Stomach (tissue), 9 donors: ENCODE measurements around the gene MYRIP. TPM values are rescaled to one million over a fixed set of nuclear protein-coding genes. Genes with fewer than 3 reads are reported as not detected.

ENCODE experiments used
- DNase-seq, 2 donors: peaks; one replicate each; pipeline versions ENCODE4 v3.0.0 to v3.0.0-alpha.2; 2013 to 2019
- H3K27ac ChIP-seq, 5 donors: fragments of 200-600 bp in 4 of 5; sonication (generic) in 4 of 5; one replicate each; pipeline ENCODE4 v1.5.1; 2013 to 2019; ENCODE audit warnings: mild to moderate bottlenecking in 1 of 5, moderate library complexity in 1 of 5
- H3K27me3 ChIP-seq, 3 donors: fragments of 200-600 bp; sonication (generic); one replicate each; pipeline ENCODE4 v1.5.1; 2017 to 2019; ENCODE audit warnings: mixed run types in 1 of 3
- H3K36me3 ChIP-seq, 4 donors: fragments of 200-600 bp; sonication (generic); 1 replicate in 3 of 4; 2 replicates in 1 of 4; pipeline ENCODE4 v1.5.1; 2016 to 2019
- H3K4me1 ChIP-seq, 4 donors: fragments of 200-600 bp; sonication (generic); one replicate each; pipeline ENCODE4 v1.5.1; 2016 to 2019
- H3K4me3 ChIP-seq, 4 donors: fragments of 200-600 bp; sonication (generic) in 3 of 4; one replicate each; pipeline ENCODE4 v1.5.1; 2016 to 2019; ENCODE audit warnings: mild to moderate bottlenecking in 1 of 4
- H3K9me3 ChIP-seq, 4 donors: fragments of 200-600 bp; sonication (generic); one replicate each; pipeline ENCODE4 v1.5.1; 2016 to 2019
- CTCF ChIP-seq, 7 experiments: fragments of 450-650 bp in 4 of 7; fragments of 200-600 bp in 3 of 7; sonication (generic) in 3 of 7; IDR thresholded peaks; one replicate each; pipeline ENCODE4 v1.5.1; 2016 to 2019; ENCODE audit warnings: antibody characterized with exemption in 7 of 7, control low read depth in 2 of 7, mild to moderate bottlenecking in 1 of 7
- EP300 ChIP-seq: sonication (generic); formaldehyde crosslinking; IDR thresholded peaks from one replicate; pipeline ENCODE4 v1.6.1; 2017; ENCODE audit warnings: antibody characterized with exemption
- POLR2A ChIP-seq, 4 donors: fragments of 450-650 bp; IDR thresholded peaks; one replicate each; pipeline ENCODE4 v1.6.1; 2016; ENCODE audit warnings: antibody characterized with exemption in 4 of 4, control low read depth in 2 of 4, mild to moderate bottlenecking in 1 of 4, moderate library complexity in 1 of 4
- POLR2AphosphoS5 ChIP-seq, 3 donors: sonication (generic); formaldehyde crosslinking; IDR thresholded peaks; one replicate each; pipeline ENCODE4 v1.6.1; 2016; ENCODE audit warnings: antibody characterized with exemption in 3 of 3
- WGBS, 5 donors: extraction: QIAGEN DNeasy Blood & Tissue Kit in 3 of 5; methylation state at CpG; one replicate each; pipeline versions ENCODE4 v1.1.5 to v1.1.7; 2013 to 2018; 5-methylcytosine and 5-hydroxymethylcytosine counted together
- intact Hi-C: fragments of 100-400 bp; cut with DNase I; formaldehyde crosslinking; loops from one replicate; pipeline ENCODE4 v1.15.1; 2023; ENCODE audit warnings: low total_unique reads
- polyA plus RNA-seq, 3 donors: library from polyadenylated mRNA; stranded (reverse); fragments of 200-250 nt; gene quantifications; one replicate each; pipeline ENCODE4 v1.2.3, GENCODE V29; 2013
- total RNA-seq, 5 donors: library from RNA; depleted of rRNA; stranded (reverse); fragments of >200 nt; gene quantifications; one replicate each; pipeline versions ENCODE4 v1.1.0 to v1.2.3, GENCODE V29; 2014 to 2016
- donor health status: healthy with polysubstance abuse.
- donor health status: Bipolar disorder and iron deficiency.
- donor health status: healthy.

The MYRIP gene
- total and polyA plus RNA-seq, 8 donors: 1.8 to 20.6 (median 6.8) TPM

GRCh38 chr3:40228792-40229350, 419.5 kb downstream of the MYRIP start:
- H3K36me3 ChIP-seq: peaks cover 0 to 27% (median 0%) of the 10 kb centered on the region in 4 donors
- H3K27me3 ChIP-seq: no peaks in the 10 kb centered on the region
- TF ChIP-seq POLR2AphosphoS5 (IDR thresholded peaks at IDR 0.05) (no peak), CTCF (IDR thresholded peaks at IDR 0.05) (no peak), POLR2A (IDR thresholded peaks at IDR 0.05) (no peak), EP300 (no peak)
- no peak overlapping the region for H3K27ac ChIP-seq
- H3K4me3 ChIP-seq: no peak overlapping the region
- intact Hi-C loops: no loop called here
- no peaks in the 10 kb centered on the region for H3K9me3 ChIP-seq
- no peak for DNase-seq
- WGBS, 5 donors: 82 to 86% (median 85%) methylated on average over 5 of the region's 5 CpGs
- no peaks in the 10 kb centered on the region for H3K4me1 ChIP-seq

- TF ChIP-seq CTCF (IDR thresholded peaks at IDR 0.05): no peak
- no peak for TF ChIP-seq EP300
- TF ChIP-seq POLR2AphosphoS5 (IDR thresholded peaks at IDR 0.05): no peak
- no peak for TF ChIP-seq POLR2A (IDR thresholded peaks at IDR 0.05)
- intact Hi-C loops: no loop called here
- Histone ChIP-seq H3K4me1 (no peaks in the 10 kb centered on the region), H3K4me3 (no peak overlapping the region), H3K9me3 (no peaks in the 10 kb centered on the region), H3K36me3 (peaks cover 0 to 31% (median 2%) of the 10 kb centered on the region in 4 donors), H3K27ac (no peak overlapping the region), H3K27me3 (no peaks in the 10 kb centered on the region)
- peak in 1 of 2 donors; percentile 8 for DNase-seq
- WGBS, 5 donors: 89 to 91% (median 90%) methylated on average over 6 of the region's 6 CpGs
These were observed 420.0 kb downstream of the MYRIP start for GRCh38 chr3:40229386-40229785.

- DNase-seq: no peak
- no peak for TF ChIP-seq EP300
- TF ChIP-seq POLR2AphosphoS5 (IDR thresholded peaks at IDR 0.05): no peak
- TF ChIP-seq POLR2A (IDR thresholded peaks at IDR 0.05): no peak
- no peak for TF ChIP-seq CTCF (IDR thresholded peaks at IDR 0.05)
- WGBS, 5 donors: 61 to 85% (median 67%) methylated on average over 1 of the region's 1 CpG
- H3K36me3 ChIP-seq: peaks cover 0 to 34% (median 3%) of the 10 kb centered on the region in 4 donors
- no peaks in the 10 kb centered on the region for H3K9me3 ChIP-seq
- no peak overlapping the region for H3K27ac ChIP-seq
- no peaks in the 10 kb centered on the region for H3K27me3 ChIP-seq
- intact Hi-C loops: no loop called here
- no peak overlapping the region for H3K4me3 ChIP-seq
- no peaks in the 10 kb centered on the region for H3K4me1 ChIP-seq
These were observed 420.6 kb downstream of the MYRIP start for GRCh38 chr3:40229963-40230362.

- Histone ChIP-seq H3K4me1 (no peaks in the 10 kb centered on the region), H3K27me3 (no peaks in the 10 kb centered on the region), H3K27ac (no peak overlapping the region), H3K9me3 (no peaks in the 10 kb centered on the region), H3K36me3 (peaks cover 0 to 34% (median 3%) of the 10 kb centered on the region in 4 donors), H3K4me3 (no peak overlapping the region)
- no peak for DNase-seq
- TF ChIP-seq POLR2A (IDR thresholded peaks at IDR 0.05) (no peak), POLR2AphosphoS5 (IDR thresholded peaks at IDR 0.05) (no peak)
- intact Hi-C loops: no loop called here
These were observed 421.0 kb downstream of the MYRIP start for GRCh38 chr3:40230382-40230781.

- H3K27me3 ChIP-seq: no peaks in the 10 kb centered on the region
- no peak for TF ChIP-seq EP300
- TF ChIP-seq POLR2AphosphoS5 (IDR thresholded peaks at IDR 0.05): no peak
- no peak for TF ChIP-seq POLR2A (IDR thresholded peaks at IDR 0.05)
- no peak for TF ChIP-seq CTCF (IDR thresholded peaks at IDR 0.05)
- no peak overlapping the region for H3K4me3 ChIP-seq
- no peaks in the 10 kb centered on the region for H3K4me1 ChIP-seq
- no peak for DNase-seq
- intact Hi-C loops: no loop called here
- 80 to 89% (median 83%) methylated on average over 2 of the region's 2 CpGs for WGBS, 5 donors
- H3K27ac ChIP-seq: no peak overlapping the region
- H3K9me3 ChIP-seq: no peaks in the 10 kb centered on the region
- H3K36me3 ChIP-seq: peaks cover 0 to 32% (median 5%) of the 10 kb centered on the region in 4 donors
These were observed 423.2 kb downstream of the MYRIP start for GRCh38 chr3:40232626-40233025.
